Endothelial cell of umbilical vein (primary cell): ENCODE data around the gene TLE3. TPM values are rescaled to one million over a fixed set of nuclear protein-coding genes. Genes with fewer than 3 reads are reported as not detected.

Experiments used
- BruUV-seq: library from RNA; stranded (reverse); fragments of 400-500 nt; replicated peaks from 2 replicates; lab custom pipeline; 2021; lab: Mats Ljungman, UMichigan
- CTCF ChIA-PET: fragments of 300-600, 350-600 bp; sonication (Branson Sonifier 250); formaldehyde crosslinking; loops from one replicate; lab custom pipeline; 2021; ENCODE audit warnings: antibody characterized with exemption, inconsistent platforms; lab: Charles Lee
- POLR2A ChIA-PET: fragments of 300-600, 350-600 bp; sonication (Branson Sonifier 250); formaldehyde crosslinking; loops from one replicate; lab custom pipeline; 2021; ENCODE audit warnings: antibody characterized with exemption, inconsistent platforms; lab: Charles Lee
- DNase-seq: peaks from one replicate; pipeline ENCODE4 v3.0.0-alpha.2; 2011; ENCODE audit warnings: low read depth, low spot score
- FAIRE-seq: peaks from 2 replicates; lab custom pipeline; 2011; peaks lifted over from hg19 to GRCh38; lab: Jason Lieb, UNC
- H2AFZ ChIP-seq: 2 replicates; pipeline ENCODE4 v1.6.0; 2012; ENCODE audit warnings: low read depth, low read length, control low read depth, inconsistent platforms
- H3K27ac ChIP-seq: 2 replicates; pipeline ENCODE4 v1.5.1; 2011; ENCODE audit warnings: low read depth, mild to moderate bottlenecking, control low read depth, low read length, moderate library complexity; ENCODE audit not compliant: insufficient read depth
- H3K27me3 ChIP-seq, 2 experiments: 2 replicates each; pipeline versions ENCODE4 v1.6.0 to v1.6.1; 2011; ENCODE audit warnings: low read length in 2 of 2, mixed read lengths in 1 of 2; ENCODE audit not compliant: control insufficient read depth in 2 of 2, insufficient read depth in 2 of 2
- H3K36me3 ChIP-seq, 2 experiments: 2 replicates in 1 of 2; 3 replicates in 1 of 2; pipeline ENCODE4 v1.5.1; 2011; ENCODE audit warnings: low read length in 2 of 2, mild to moderate bottlenecking in 1 of 2, moderate library complexity in 1 of 2; ENCODE audit not compliant: control insufficient read depth in 2 of 2, insufficient read depth in 2 of 2; ENCODE audit errors: extremely low read depth in 1 of 2
- H3K4me1 ChIP-seq: 3 replicates; pipeline ENCODE4 v1.5.1; 2011; ENCODE audit warnings: mild to moderate bottlenecking, low read length; ENCODE audit not compliant: control insufficient read depth, insufficient read depth; ENCODE audit errors: extremely low read depth
- H3K4me2 ChIP-seq: 2 replicates; pipeline ENCODE4 v1.6.1; 2011; ENCODE audit warnings: low read length, control low read depth, mixed read lengths; ENCODE audit not compliant: insufficient read depth
- H3K4me3 ChIP-seq, 3 experiments: fragments of 200-600 bp in 1 of 3; sonication (generic), shearing (Covaris generic) in 1 of 3; replicated peaks in 1 of 3; 2 replicates each; pipeline ENCODE4 v1.5.1; 2011 to 2016; ENCODE audit warnings: control low read depth in 3 of 3, low read length in 3 of 3, mild to moderate bottlenecking in 2 of 3, inconsistent platforms in 1 of 3, low read depth in 1 of 3, moderate library complexity in 1 of 3; ENCODE audit not compliant: insufficient read depth in 1 of 3
- H3K79me2 ChIP-seq: 2 replicates; pipeline ENCODE4 v1.6.0; 2012; ENCODE audit warnings: low read length, inconsistent platforms; ENCODE audit not compliant: control insufficient read depth, insufficient read depth
- H3K9ac ChIP-seq: replicated peaks from 2 replicates; pipeline ENCODE3; 2011; ENCODE audit warnings: low read length, control low read depth; ENCODE audit not compliant: insufficient read depth; ENCODE audit errors: extremely low read depth
- H3K9me1 ChIP-seq: replicated peaks from 3 replicates; pipeline ENCODE4 v1.6.0; 2011; ENCODE audit warnings: mild to moderate bottlenecking, low read length; ENCODE audit not compliant: control insufficient read depth, insufficient read depth; ENCODE audit errors: extremely low read depth
- H3K9me3 ChIP-seq: replicated peaks from 2 replicates; pipeline ENCODE4 v1.5.1; 2012; ENCODE audit warnings: low read length, inconsistent platforms; ENCODE audit not compliant: control insufficient read depth, insufficient read depth
- H4K20me1 ChIP-seq: replicated peaks from 2 replicates; pipeline ENCODE3; 2011; ENCODE audit warnings: mild to moderate bottlenecking, low read length; ENCODE audit not compliant: control insufficient read depth, insufficient read depth; ENCODE audit errors: extremely low read depth
- CTCF ChIP-seq, 2 donors: IDR thresholded peaks; 1 replicate in 1 of 2; 2 replicates in 1 of 2; pipeline ENCODE4 v1.5.1; 2011; ENCODE audit warnings: low read length in 2 of 2, mild to moderate bottlenecking in 2 of 2, moderate library complexity in 2 of 2, control low read depth in 1 of 2, inconsistent platforms in 1 of 2, low read depth in 1 of 2; ENCODE audit not compliant: insufficient read depth in 1 of 2; ENCODE audit errors: extremely low read depth in 1 of 2
- EZH2 ChIP-seq: IDR thresholded peaks from 2 replicates; pipeline ENCODE4 v1.6.1; 2012; ENCODE audit warnings: borderline replicate concordance, low read depth, mild to moderate bottlenecking, moderate library complexity, low read length, inconsistent platforms; ENCODE audit not compliant: severe bottlenecking
- FOS ChIP-seq: IDR thresholded peaks from 2 replicates; pipeline ENCODE4 v1.6.1; 2011; ENCODE audit warnings: mild to moderate bottlenecking, low read length, moderate library complexity, borderline replicate concordance; ENCODE audit not compliant: insufficient read depth
- GATA2 ChIP-seq: IDR thresholded peaks from 2 replicates; pipeline ENCODE4 v1.7.0; 2011; ENCODE audit warnings: low read depth, mild to moderate bottlenecking, moderate library complexity, mixed read lengths, low read length; ENCODE audit not compliant: insufficient read length, insufficient read depth
- JUN ChIP-seq: IDR thresholded peaks from 2 replicates; pipeline ENCODE4 v1.6.1; 2011; ENCODE audit warnings: borderline replicate concordance, low read depth; ENCODE audit not compliant: insufficient read length, insufficient read depth
- MAX ChIP-seq: IDR thresholded peaks from 2 replicates; pipeline ENCODE4 v1.6.1; 2011; ENCODE audit not compliant: insufficient read depth, insufficient read length
- MYC ChIP-seq: IDR thresholded peaks from one replicate; pipeline ENCODE4 v1.6.1; 2011; ENCODE audit warnings: mild to moderate bottlenecking, low read depth, low read length
- POLR2A ChIP-seq: IDR thresholded peaks from 2 replicates; pipeline ENCODE4 v1.6.1; 2012; ENCODE audit warnings: low read depth, mild to moderate bottlenecking, control low read depth, low read length
- POLR2AphosphoS5 ChIP-seq: IDR thresholded peaks from 2 replicates; pipeline ENCODE4 v1.6.1; 2012; ENCODE audit warnings: low read depth, mild to moderate bottlenecking, control low read depth, low read length, moderate library complexity; ENCODE audit not compliant: insufficient read depth
- dilution Hi-C: fragments of 300-500 bp; cut with MboI; formaldehyde crosslinking; loops from one replicate; pipeline ENCODE4 v1.15.0; 2019; ENCODE audit warnings: low sequenced_read_pairs; ENCODE audit not compliant: extremely low pct_ligation_motif_present
- intact Hi-C: fragments of 100-400 bp; cut with micrococcal nuclease; formaldehyde crosslinking; loops from one replicate; pipeline ENCODE4 v1.10.0; 2022
- polyA plus RNA-seq, 4 experiments: library from polyadenylated mRNA; depleted of rRNA in 3 of 4; stranded (reverse) in 3 of 4; unstranded in 1 of 4; fragments of >200 nt; gene quantifications; 2 replicates each; pipeline versions ENCODE4 v1.2.1 to v1.2.3, GENCODE V29; 2011 to 2012; ENCODE audit warnings: missing spikeins in 1 of 4
- total RNA-seq: library from RNA; stranded (reverse); gene quantifications from 2 replicates; pipeline ENCODE4 v1.2.3, GENCODE V29; 2021

Gene TLE3
- total and polyA plus RNA-seq, 2 donors (not counting 3 experiments of a cell fraction or from before 2014, with no cell fraction given), result 40.5 to 56.9 TPM

GRCh38 chr15:70096215-70097062 lies 1.3 kb downstream of the TLE3 start:
- Histone ChIP-seq H3K79me2 (peaks cover 60% of the 10 kb centered on the region), H4K20me1 (no peaks in the 10 kb centered on the region), H3K4me1 (peaks cover 56% of the 10 kb centered on the region), H3K27me3 (no peaks in the 10 kb centered on the region), H3K4me2 (peak overlapping the region; percentile 73), H3K9me1 (no peaks in the 10 kb centered on the region), H3K9ac (peak overlapping the region; percentile 86), H3K27ac (peak overlapping the region; percentile 85), H3K9me3 (no peaks in the 10 kb centered on the region), H2AFZ (peak overlapping the region; percentile 68), H3K4me3 (peak overlapping the region; percentile 88 to 98 (median 89)), H3K36me3 (peaks cover 0 to 3% of the 10 kb centered on the region in 2 experiments)
- FAIRE-seq (peak; percentile 81), DNase-seq (peak; percentile 68)
- no TSS peak for BruUV-seq
- intact Hi-C loops, result loop anchor here (1.0 to 10.0 kb wide), 6 partner anchors 267 to 698 kb away; no protein-coding TSS in a partner anchor
- dilution Hi-C loops, result no loop called here
- ChIA-PET CTCF (interaction anchor here (0.6 to 3.2 kb wide), 5 partner anchors 15 to 185 kb away, joined by 3 to 14 read pairs (median 3); no protein-coding TSS in a partner anchor), POLR2A (interaction anchor here (1.1 to 1.7 kb wide), 2 partner anchors 34 to 378 kb away, joined by 3 read pairs; no protein-coding TSS in a partner anchor)
- peak in 1 of 2 donors; percentile 9 for TF ChIP-seq CTCF (IDR thresholded peaks at IDR 0.05; ENCODE audit: extremely low read depth in 1 of 2, insufficient read depth in 1 of 2, low read depth in 1 of 2, low read length in 2 of 2)
- TF ChIP-seq MAX, result no peak
- peak; percentile 11 for TF ChIP-seq MYC
- TF ChIP-seq FOS, result no peak
- peak; percentile 16 for TF ChIP-seq POLR2AphosphoS5
- TF ChIP-seq GATA2, result no peak
- TF ChIP-seq POLR2A, result peak; percentile 56
- TF ChIP-seq JUN, result no peak
- TF ChIP-seq EZH2, result no peak
